Nephron (organoid): ENCODE results near the gene PROB1.

Experiments
- H3K27ac Mint-ChIP-seq, 3 experiments: 2 replicates each; pipeline ENCODE4 v1.8.0; 2020; ENCODE audit warnings: mixed read lengths in 3 of 3, mild to moderate bottlenecking in 2 of 3, moderate library complexity in 1 of 3
- H3K27me3 Mint-ChIP-seq: 2 replicates; pipeline ENCODE4 v1.8.0; 2021; ENCODE audit warnings: low read depth, mild to moderate bottlenecking, moderate library complexity, mixed read lengths
- H3K36me3 Mint-ChIP-seq: 2 replicates; pipeline ENCODE4 v1.8.0; 2020; ENCODE audit warnings: low read depth, mixed read lengths
- H3K4me1 Mint-ChIP-seq: 2 replicates; pipeline ENCODE4 v1.8.0; 2020; ENCODE audit warnings: mixed read lengths
- H3K4me3 Mint-ChIP-seq, 3 experiments: 2 replicates each; pipeline ENCODE4 v1.8.0; 2020; ENCODE audit warnings: mild to moderate bottlenecking in 3 of 3, mixed read lengths in 3 of 3, moderate library complexity in 2 of 3
- H3K9me3 Mint-ChIP-seq: 2 replicates; pipeline ENCODE4 v1.8.0; 2020; ENCODE audit warnings: mixed read lengths
- CTCF ChIP-seq, 3 experiments: fragments of 200-600 bp; sonication (generic); IDR thresholded peaks; one replicate each; pipeline ENCODE4 v1.5.0; 2021; ENCODE audit warnings: antibody characterized with exemption in 3 of 3; ENCODE audit not compliant: unreplicated experiment in 3 of 3

PROB1 gene

GRCh38 chr5:139419226-139420192 lies 24.6 kb upstream of the PROB1 start:
- Mint-ChIP-seq H3K27me3 (no peaks in the 10 kb centered on the region), H3K36me3 (peaks cover 45% of the 10 kb centered on the region), H3K9me3 (no peaks in the 10 kb centered on the region), H3K4me3 (no peak overlapping the region), H3K27ac (peak overlapping the region; percentile 6 to 64 (median 46)), H3K4me1 (peaks cover 55% of the 10 kb centered on the region)
- no peak for TF ChIP-seq CTCF (IDR thresholded peaks at IDR 0.05; ENCODE audit: unreplicated experiment in 3 of 3)

- H3K9me3 Mint-ChIP-seq: no peaks in the 10 kb centered on the region
- H3K4me1 Mint-ChIP-seq: peaks cover 56% of the 10 kb centered on the region
- TF ChIP-seq CTCF (IDR thresholded peaks at IDR 0.05; ENCODE audit: unreplicated experiment in 3 of 3): no peak
- peaks cover 41% of the 10 kb centered on the region for H3K36me3 Mint-ChIP-seq
- peak overlapping the region in 1 of 3 experiments; percentile 10 for H3K4me3 Mint-ChIP-seq
- peak overlapping the region in 2 of 3 experiments; percentile 26 to 38 for H3K27ac Mint-ChIP-seq
- H3K27me3 Mint-ChIP-seq: no peaks in the 10 kb centered on the region
These were observed 23.9 kb upstream of the PROB1 start for GRCh38 chr5:139418793-139419192.

GRCh38 chr5:139417214-139417613 lies 22.3 kb upstream of the PROB1 start:
- TF ChIP-seq CTCF (IDR thresholded peaks at IDR 0.05; ENCODE audit: unreplicated experiment in 3 of 3): no peak
- H3K27ac Mint-ChIP-seq: peak overlapping the region; percentile 60 to 77 (median 68)
- peaks cover 63% of the 10 kb centered on the region for H3K4me1 Mint-ChIP-seq
- H3K4me3 Mint-ChIP-seq: peak overlapping the region in 1 of 3 experiments; percentile 12
- H3K9me3 Mint-ChIP-seq: no peaks in the 10 kb centered on the region
- peaks cover 45% of the 10 kb centered on the region for H3K36me3 Mint-ChIP-seq
- no peaks in the 10 kb centered on the region for H3K27me3 Mint-ChIP-seq

- peaks cover 65% of the 10 kb centered on the region for H3K4me1 Mint-ChIP-seq
- peak overlapping the region; percentile 60 to 77 (median 68) for H3K27ac Mint-ChIP-seq
- TF ChIP-seq CTCF (IDR thresholded peaks at IDR 0.05; ENCODE audit: unreplicated experiment in 3 of 3): no peak
- H3K36me3 Mint-ChIP-seq: peaks cover 46% of the 10 kb centered on the region
- no peak overlapping the region for H3K4me3 Mint-ChIP-seq
- no peaks in the 10 kb centered on the region for H3K9me3 Mint-ChIP-seq
- H3K27me3 Mint-ChIP-seq: no peaks in the 10 kb centered on the region
These were observed 21.7 kb upstream of the PROB1 start for GRCh38 chr5:139416651-139417050.

- Mint-ChIP-seq H3K9me3 (no peaks in the 10 kb centered on the region), H3K4me1 (peaks cover 72% of the 10 kb centered on the region), H3K36me3 (peaks cover 47% of the 10 kb centered on the region), H3K27ac (peak overlapping the region; percentile 22 to 77 (median 41)), H3K27me3 (no peaks in the 10 kb centered on the region), H3K4me3 (no peak overlapping the region)
- TF ChIP-seq CTCF (IDR thresholded peaks at IDR 0.05; ENCODE audit: unreplicated experiment in 3 of 3): no peak
These were observed 21.0 kb upstream of the PROB1 start for GRCh38 chr5:139415869-139416268.
